ENCODE data around the gene MSRB1. TPM values are rescaled to one million over a fixed set of nuclear protein-coding genes. Genes with fewer than 3 reads are reported as not detected.
A peak's percentile ranks its signal among the peaks of the same experiment; 100 is the strongest.

MSRB1 gene
- total and polyA plus RNA-seq, 9 of the 15 experiments (the other 6 are each of a cell fraction or from before 2014, with no cell fraction given), result 5.4 to 33.7 (median 25.7) TPM

DNA sequence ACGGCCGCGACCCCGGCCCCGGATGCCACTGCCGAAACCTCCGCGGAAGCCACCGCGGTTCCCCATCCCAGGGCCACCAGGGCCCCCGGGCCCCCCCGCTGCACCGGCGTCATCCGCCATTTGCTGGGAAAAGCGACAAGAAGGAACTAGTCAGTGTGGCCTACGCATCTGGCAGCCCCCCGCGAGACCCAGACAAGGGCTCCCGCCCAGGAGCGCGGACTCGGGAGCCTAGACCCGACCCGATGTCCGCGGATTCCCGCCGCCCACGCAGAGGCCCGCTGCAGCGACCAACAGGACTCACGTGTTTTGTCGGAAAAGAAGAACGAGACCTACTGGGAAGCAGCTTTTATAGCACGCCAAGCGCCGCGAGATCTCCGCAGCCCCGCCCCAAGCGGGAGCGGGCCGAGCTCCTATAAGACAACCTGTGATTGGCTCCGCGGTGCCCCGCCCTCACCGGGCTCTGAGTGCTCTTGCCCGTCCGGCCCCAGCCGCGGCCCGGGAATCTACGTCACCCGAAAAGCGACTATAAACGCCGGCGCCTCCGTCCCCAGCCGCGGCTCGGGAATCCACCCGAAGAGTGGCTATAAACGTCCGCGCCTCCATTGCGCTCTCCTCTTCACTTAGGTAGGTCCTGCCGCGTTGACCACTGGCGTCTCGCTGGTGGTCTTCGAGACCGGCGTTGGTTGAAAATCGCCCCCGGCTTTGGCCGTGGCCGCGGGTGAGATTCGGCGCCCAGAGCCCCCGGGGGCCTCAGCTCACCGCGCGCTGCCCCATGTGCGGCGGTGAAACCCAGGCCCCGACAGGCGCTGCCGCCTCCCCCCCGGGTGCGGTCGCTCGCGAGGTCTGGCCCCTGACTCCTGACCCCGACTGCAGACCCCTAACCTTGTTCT lies 21.8 kb upstream of the MSRB1 start, which contains the start of gene RPS2 (continued):
- TF ChIP-seq RERE (CRISPR knock-in tag; IDR thresholded peaks at IDR 0.05; ENCODE audit: borderline replicate concordance) (0 out of 2 replicates have a peak, but pooled peaks have one; percentile 66), SMAD3 (CRISPR knock-in tag; conservative IDR thresholded peaks at IDR 0.05) (peak; percentile 68; the same call in 1 of the 2 replicates), ZNF766 (CRISPR knock-in tag; conservative IDR thresholded peaks at IDR 0.05) (no peak), ARID3A (IDR thresholded peaks at IDR 0.05; ENCODE audit: borderline replicate concordance, low read depth, low read length) (no peak), POLR2AphosphoS2 (IDR thresholded peaks at IDR 0.05; ENCODE audit: low read length) (peak; percentile 97), CBFA2T2 (conservative IDR thresholded peaks at IDR 0.05) (no peak), NR3C1 (CRISPR knock-in tag; IDR thresholded peaks at IDR 0.05) (no peak)
- TF ChIP-seq, protein P1, sequence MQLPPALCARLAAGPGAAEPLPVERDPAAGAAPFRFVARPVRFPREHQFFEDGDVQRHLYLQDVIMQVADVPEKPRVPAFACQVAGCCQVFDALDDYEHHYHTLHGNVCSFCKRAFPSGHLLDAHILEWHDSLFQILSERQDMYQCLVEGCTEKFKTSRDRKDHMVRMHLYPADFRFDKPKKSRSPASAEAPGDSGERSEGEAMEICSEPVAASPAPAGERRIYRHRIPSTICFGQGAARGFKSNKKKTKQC (CRISPR knock-in tag; IDR thresholded peaks at IDR 0.05), result peak; percentile 73; the same call in 1 of the 2 replicates
- TF ChIP-seq, protein P2, sequence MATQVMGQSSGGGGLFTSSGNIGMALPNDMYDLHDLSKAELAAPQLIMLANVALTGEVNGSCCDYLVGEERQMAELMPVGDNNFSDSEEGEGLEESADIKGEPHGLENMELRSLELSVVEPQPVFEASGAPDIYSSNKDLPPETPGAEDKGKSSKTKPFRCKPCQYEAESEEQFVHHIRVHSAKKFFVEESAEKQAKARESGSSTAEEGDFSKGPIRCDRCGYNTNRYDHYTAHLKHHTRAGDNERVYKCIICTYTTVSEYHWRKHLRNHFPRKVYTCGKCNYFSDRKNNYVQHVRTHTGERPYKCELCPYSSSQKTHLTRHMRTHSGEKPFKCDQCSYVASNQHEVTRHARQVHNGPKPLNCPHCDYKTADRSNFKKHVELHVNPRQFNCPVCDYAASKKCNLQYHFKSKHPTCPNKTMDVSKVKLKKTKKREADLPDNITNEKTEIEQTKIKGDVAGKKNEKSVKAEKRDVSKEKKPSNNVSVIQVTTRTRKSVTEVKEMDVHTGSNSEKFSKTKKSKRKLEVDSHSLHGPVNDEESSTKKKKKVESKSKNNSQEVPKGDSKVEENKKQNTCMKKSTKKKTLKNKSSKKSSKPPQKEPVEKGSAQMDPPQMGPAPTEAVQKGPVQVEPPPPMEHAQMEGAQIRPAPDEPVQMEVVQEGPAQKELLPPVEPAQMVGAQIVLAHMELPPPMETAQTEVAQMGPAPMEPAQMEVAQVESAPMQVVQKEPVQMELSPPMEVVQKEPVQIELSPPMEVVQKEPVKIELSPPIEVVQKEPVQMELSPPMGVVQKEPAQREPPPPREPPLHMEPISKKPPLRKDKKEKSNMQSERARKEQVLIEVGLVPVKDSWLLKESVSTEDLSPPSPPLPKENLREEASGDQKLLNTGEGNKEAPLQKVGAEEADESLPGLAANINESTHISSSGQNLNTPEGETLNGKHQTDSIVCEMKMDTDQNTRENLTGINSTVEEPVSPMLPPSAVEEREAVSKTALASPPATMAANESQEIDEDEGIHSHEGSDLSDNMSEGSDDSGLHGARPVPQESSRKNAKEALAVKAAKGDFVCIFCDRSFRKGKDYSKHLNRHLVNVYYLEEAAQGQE (IDR thresholded peaks at IDR 0.05; ENCODE audit: borderline replicate concordance), result no peak
- TF ChIP-seq, protein P2 (CRISPR knock-in tag; IDR thresholded peaks at IDR 0.05; ENCODE audit: low read depth), result peak; percentile 47; the same call in 1 of the 2 replicates
